ENCODE measurements around the gene KLK10. TPM values are rescaled to one million over a fixed set of nuclear protein-coding genes. Genes with fewer than 3 reads are reported as not detected.

The KLK10 gene
- total RNA-seq, 1 donor from 2014 or later = not detected

DNA sequence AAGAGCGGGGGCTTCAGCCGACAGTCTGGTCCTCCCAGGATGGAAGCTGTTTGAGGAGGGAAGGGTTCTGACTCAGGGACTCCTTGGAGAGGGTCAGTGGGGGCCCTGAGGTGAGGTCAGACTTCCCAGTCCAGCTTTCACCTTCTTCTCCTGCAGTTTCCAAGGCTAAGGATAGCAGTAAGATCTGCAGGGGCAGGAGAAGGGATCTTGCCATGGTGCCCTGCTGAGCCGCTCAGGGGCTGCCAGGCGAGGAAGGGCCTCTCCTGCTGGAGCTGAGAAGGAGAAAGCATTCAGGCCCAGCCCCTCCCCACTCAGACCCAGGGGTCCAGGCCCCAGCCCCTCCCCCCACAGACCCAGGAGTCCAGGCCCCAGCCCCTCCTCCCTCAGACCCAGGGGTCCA, 37.3 kb downstream of the KLK10 start:
- ATAC-seq (ENCODE audit: low read depth) = no peak
- H3K27me3 Mint-ChIP-seq = peaks cover 30% of the 10 kb centered on the region
- no peak overlapping the region for H3K4me3 Mint-ChIP-seq
- DNase-seq = no peak
- H3K27ac Mint-ChIP-seq = no peak overlapping the region
- H3K36me3 Mint-ChIP-seq (ENCODE audit: low read depth) = no peaks in the 10 kb centered on the region
- H3K4me1 Mint-ChIP-seq = no peaks in the 10 kb centered on the region
- H3K9me3 Mint-ChIP-seq = no peaks in the 10 kb centered on the region
- ChIA-PET CTCF (no interaction called here), POLR2A (no interaction called here)
- intact Hi-C loops (cut with micrococcal nuclease) = no loop called here
- TF ChIP-seq, protein P1, sequence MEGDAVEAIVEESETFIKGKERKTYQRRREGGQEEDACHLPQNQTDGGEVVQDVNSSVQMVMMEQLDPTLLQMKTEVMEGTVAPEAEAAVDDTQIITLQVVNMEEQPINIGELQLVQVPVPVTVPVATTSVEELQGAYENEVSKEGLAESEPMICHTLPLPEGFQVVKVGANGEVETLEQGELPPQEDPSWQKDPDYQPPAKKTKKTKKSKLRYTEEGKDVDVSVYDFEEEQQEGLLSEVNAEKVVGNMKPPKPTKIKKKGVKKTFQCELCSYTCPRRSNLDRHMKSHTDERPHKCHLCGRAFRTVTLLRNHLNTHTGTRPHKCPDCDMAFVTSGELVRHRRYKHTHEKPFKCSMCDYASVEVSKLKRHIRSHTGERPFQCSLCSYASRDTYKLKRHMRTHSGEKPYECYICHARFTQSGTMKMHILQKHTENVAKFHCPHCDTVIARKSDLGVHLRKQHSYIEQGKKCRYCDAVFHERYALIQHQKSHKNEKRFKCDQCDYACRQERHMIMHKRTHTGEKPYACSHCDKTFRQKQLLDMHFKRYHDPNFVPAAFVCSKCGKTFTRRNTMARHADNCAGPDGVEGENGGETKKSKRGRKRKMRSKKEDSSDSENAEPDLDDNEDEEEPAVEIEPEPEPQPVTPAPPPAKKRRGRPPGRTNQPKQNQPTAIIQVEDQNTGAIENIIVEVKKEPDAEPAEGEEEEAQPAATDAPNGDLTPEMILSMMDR (IDR thresholded peaks at IDR 0.05) = no peak

DNA sequence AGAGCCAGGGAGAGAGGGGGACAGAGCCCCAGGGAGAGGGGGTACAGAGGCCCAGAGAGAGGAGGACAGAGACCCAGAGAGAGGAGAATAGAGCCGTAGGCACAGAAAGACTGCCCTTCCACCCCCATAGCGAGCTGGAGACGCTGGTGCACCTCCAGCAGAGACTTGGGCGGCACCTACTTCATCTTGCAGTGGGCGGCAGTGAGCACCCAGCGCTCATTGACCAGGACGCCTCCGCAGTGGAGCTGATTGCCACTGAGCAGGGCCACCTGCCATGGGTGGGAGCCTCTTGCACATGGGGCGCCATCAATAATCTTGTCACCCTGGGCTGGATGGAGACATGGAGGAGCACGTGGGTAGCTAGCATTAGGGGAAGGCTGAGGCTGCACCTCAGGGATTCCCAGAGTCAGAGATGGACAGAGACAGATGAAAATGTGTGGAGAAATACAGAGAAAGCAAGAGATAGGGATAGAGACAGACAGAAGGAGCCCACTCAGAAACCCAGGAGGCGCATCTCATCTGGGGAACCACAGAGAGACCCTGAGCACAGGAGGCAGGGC, 37.8 kb downstream of the KLK10 start:
- H3K27me3 Mint-ChIP-seq = peaks cover 31% of the 10 kb centered on the region
- intact Hi-C loops (cut with micrococcal nuclease) = no loop called here
- TF ChIP-seq, protein P1 (IDR thresholded peaks at IDR 0.05) = no peak
- POLR2A ChIA-PET = no interaction called here
- H3K4me3 Mint-ChIP-seq = no peak overlapping the region
- no peaks in the 10 kb centered on the region for H3K4me1 Mint-ChIP-seq
- no peak for DNase-seq
- no peak for ATAC-seq (ENCODE audit: low read depth)
- H3K36me3 Mint-ChIP-seq (ENCODE audit: low read depth) = no peaks in the 10 kb centered on the region
- no peak overlapping the region for H3K27ac Mint-ChIP-seq
- CTCF ChIA-PET = no interaction called here
- H3K9me3 Mint-ChIP-seq = no peaks in the 10 kb centered on the region

DNA sequence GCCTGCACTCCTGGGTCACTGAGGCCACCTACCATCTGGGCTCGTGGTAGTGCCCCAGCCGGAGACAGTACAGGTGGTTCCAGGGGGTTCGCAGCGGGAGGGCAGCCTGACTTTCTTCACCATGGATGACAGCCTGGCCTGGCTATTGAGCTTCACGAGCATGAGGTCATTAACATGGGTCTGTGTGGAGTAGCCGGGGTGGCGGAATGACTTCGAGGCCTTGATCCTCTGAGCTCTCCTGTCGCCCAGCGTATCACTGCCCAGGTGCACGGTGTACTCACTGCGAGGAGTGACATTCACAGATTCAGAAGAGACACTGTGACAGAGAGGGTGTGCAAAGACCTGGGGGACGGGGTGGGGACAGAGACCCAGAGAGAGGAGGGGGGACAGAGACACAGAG, 39.3 kb downstream of the KLK10 start:
- DNase-seq (no peak), ATAC-seq (ENCODE audit: low read depth) (no peak)
- CTCF ChIA-PET = no interaction called here
- Mint-ChIP-seq H3K4me1 (no peaks in the 10 kb centered on the region), H3K27me3 (peaks cover 34% of the 10 kb centered on the region), H3K27ac (no peak overlapping the region), H3K36me3 (ENCODE audit: low read depth) (no peaks in the 10 kb centered on the region), H3K4me3 (no peak overlapping the region), H3K9me3 (no peaks in the 10 kb centered on the region)
- TF ChIP-seq, protein P1 (IDR thresholded peaks at IDR 0.05) = no peak
- intact Hi-C loops (cut with micrococcal nuclease) = no loop called here
- POLR2A ChIA-PET = no interaction called here

DNA sequence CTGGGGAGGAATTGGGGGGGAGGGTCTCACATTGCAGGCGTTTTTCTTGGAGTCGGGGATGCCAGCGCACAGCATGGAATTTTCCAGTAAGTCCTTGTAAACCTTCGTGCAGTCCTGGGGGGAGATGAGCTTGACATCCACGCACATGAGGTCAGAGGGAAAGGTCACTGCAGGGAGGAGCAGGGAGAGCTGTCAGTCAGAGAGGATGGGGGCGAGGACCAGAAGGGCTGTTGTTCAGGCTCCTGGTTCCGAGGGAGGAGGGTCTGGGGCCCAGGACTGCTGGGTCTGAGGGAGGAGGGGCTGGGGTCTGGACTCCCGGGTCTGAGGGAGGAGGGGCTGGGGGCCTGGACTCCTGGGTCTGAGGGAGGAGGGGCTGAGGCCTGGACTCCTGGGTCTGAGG, 39.8 kb downstream of the KLK10 start:
- POLR2A ChIA-PET = no interaction called here
- no peak for ATAC-seq (ENCODE audit: low read depth)

DNA sequence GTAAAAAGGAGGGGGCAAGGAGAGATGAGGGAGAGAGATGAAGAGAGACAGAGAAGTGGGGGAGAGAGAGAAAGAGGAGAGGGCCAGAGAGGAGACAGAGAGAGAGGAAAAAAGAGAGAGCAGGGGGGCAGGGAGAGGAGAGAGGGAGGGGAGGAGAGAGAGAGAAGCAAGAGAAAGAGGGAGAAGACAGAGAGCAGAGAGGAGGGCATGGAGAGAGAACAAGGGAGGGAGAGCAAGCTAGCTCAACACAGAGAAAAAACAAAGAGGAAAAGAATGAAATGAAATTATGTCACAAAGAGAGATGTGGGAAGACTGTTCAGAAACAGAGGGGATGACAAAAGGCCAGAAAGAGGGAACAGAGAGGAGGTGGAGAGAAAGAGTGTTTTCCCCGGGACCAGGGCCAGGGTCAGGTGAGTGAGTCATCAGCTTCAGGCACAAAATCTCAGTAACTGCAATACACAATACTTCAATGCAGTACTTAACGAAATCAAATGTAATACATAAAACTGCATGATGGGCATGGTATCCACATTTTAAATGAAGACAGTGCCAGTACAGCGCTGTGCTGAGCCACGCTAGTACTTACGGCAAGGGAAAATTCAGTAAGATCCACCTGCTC, 40.6 kb downstream of the KLK10 start:
- no peaks in the 10 kb centered on the region for H3K4me1 Mint-ChIP-seq
- peaks cover 33% of the 10 kb centered on the region for H3K27me3 Mint-ChIP-seq
- H3K36me3 Mint-ChIP-seq (ENCODE audit: low read depth) = no peaks in the 10 kb centered on the region
- CTCF ChIA-PET = no interaction called here
- intact Hi-C loops (cut with micrococcal nuclease) = no loop called here
- H3K4me3 Mint-ChIP-seq = no peak overlapping the region
- no peaks in the 10 kb centered on the region for H3K9me3 Mint-ChIP-seq
- no peak overlapping the region for H3K27ac Mint-ChIP-seq
- POLR2A ChIA-PET = no interaction called here
- ATAC-seq (ENCODE audit: low read depth) (no peak), DNase-seq (no peak)
- TF ChIP-seq, protein P1 (IDR thresholded peaks at IDR 0.05) = no peak

More for the DNA sequence above, 39.8 kb downstream of the KLK10 start:
- CTCF ChIA-PET = no interaction called here
- Mint-ChIP-seq H3K4me3 (no peak overlapping the region), H3K27ac (no peak overlapping the region), H3K4me1 (no peaks in the 10 kb centered on the region), H3K36me3 (ENCODE audit: low read depth) (no peaks in the 10 kb centered on the region), H3K9me3 (no peaks in the 10 kb centered on the region), H3K27me3 (peaks cover 30% of the 10 kb centered on the region)
- intact Hi-C loops (cut with micrococcal nuclease) = no loop called here
- no peak for DNase-seq
- TF ChIP-seq, protein P1 (IDR thresholded peaks at IDR 0.05) = no peak
